H9 (cell line): Measurements from ENCODE around the gene RSU1. TPM values are rescaled to one million over a fixed set of nuclear protein-coding genes. Genes with fewer than 3 reads are reported as not detected.

Source experiments
- DNase-seq: peaks from one replicate; pipeline ENCODE4 v3.0.0-alpha.2; 2017
- H2AFZ ChIP-seq: one replicate; pipeline ENCODE4 v1.6.1; 2013; ENCODE audit warnings: mild to moderate bottlenecking, low read length, control low read depth, moderate library complexity
- H2AK5ac ChIP-seq: 2 replicates; pipeline ENCODE4 v1.6.1; 2013; ENCODE audit warnings: low read length, control low read depth, mixed read lengths; ENCODE audit not compliant: insufficient read length
- H2BK120ac ChIP-seq: one replicate; pipeline ENCODE4 v1.6.1; 2013; ENCODE audit warnings: low read depth, mild to moderate bottlenecking, low read length, control low read depth, inconsistent platforms; ENCODE audit not compliant: poor library complexity, severe bottlenecking
- H2BK12ac ChIP-seq: 2 replicates; pipeline ENCODE4 v1.6.1; 2013; ENCODE audit warnings: low read length, control low read depth, mixed read lengths, low read depth; ENCODE audit not compliant: insufficient read length
- H2BK15ac ChIP-seq: 2 replicates; pipeline ENCODE4 v1.6.1; 2013; ENCODE audit warnings: low read depth, low read length, control low read depth
- H2BK20ac ChIP-seq: one replicate; pipeline ENCODE4 v1.6.1; 2013; ENCODE audit warnings: low read depth, mild to moderate bottlenecking, low read length, control low read depth, inconsistent platforms; ENCODE audit not compliant: poor library complexity, severe bottlenecking
- H2BK5ac ChIP-seq: 2 replicates; pipeline ENCODE4 v1.6.1; 2013; ENCODE audit warnings: low read length, control low read depth, mixed read lengths; ENCODE audit not compliant: insufficient read length
- H3K14ac ChIP-seq: 2 replicates; pipeline ENCODE4 v1.6.1; 2013; ENCODE audit warnings: low read length, control low read depth; ENCODE audit not compliant: insufficient read depth
- H3K18ac ChIP-seq: 2 replicates; pipeline ENCODE4 v1.6.1; 2013; ENCODE audit warnings: low read depth, mild to moderate bottlenecking, mixed read lengths, low read length, control low read depth; ENCODE audit not compliant: insufficient read length
- H3K23ac ChIP-seq: 2 replicates; pipeline ENCODE4 v1.6.1; 2013; ENCODE audit warnings: low read length, control low read depth, mixed read lengths, low read depth; ENCODE audit not compliant: insufficient read length
- H3K23me2 ChIP-seq: 2 replicates; pipeline ENCODE4 v1.6.1; 2013; ENCODE audit warnings: low read depth, mild to moderate bottlenecking, mixed read lengths, low read length, control low read depth; ENCODE audit not compliant: insufficient read length, poor library complexity, severe bottlenecking
- H3K27ac ChIP-seq: 2 replicates; pipeline ENCODE4 v1.5.1; 2013; ENCODE audit warnings: low read length, control low read depth, mixed read lengths, low read depth; ENCODE audit not compliant: insufficient read length
- H3K27me3 ChIP-seq: 2 replicates; pipeline ENCODE4 v1.6.1; 2013; ENCODE audit warnings: low read length, control low read depth, inconsistent platforms; ENCODE audit not compliant: insufficient read depth
- H3K4ac ChIP-seq: 2 replicates; pipeline ENCODE4 v1.6.1; 2013; ENCODE audit warnings: low read depth, mild to moderate bottlenecking, control low read depth, inconsistent platforms, low read length, moderate library complexity
- H3K4me1 ChIP-seq: 2 replicates; pipeline ENCODE4 v1.6.1; 2013; ENCODE audit warnings: low read length, control low read depth, inconsistent platforms; ENCODE audit not compliant: insufficient read depth
- H3K4me2 ChIP-seq: 2 replicates; pipeline ENCODE4 v1.6.1; 2013; ENCODE audit warnings: low read length, control low read depth, mixed read lengths; ENCODE audit not compliant: insufficient read length, insufficient read depth
- H3K56ac ChIP-seq: 2 replicates; pipeline ENCODE4 v1.6.1; 2013; ENCODE audit warnings: low read depth, mild to moderate bottlenecking, mixed read lengths, low read length, control low read depth; ENCODE audit not compliant: insufficient read length
- H3K79me1 ChIP-seq: 2 replicates; pipeline ENCODE4 v1.6.1; 2013; ENCODE audit warnings: low read depth, mild to moderate bottlenecking, moderate library complexity, low read length, control low read depth, inconsistent platforms; ENCODE audit not compliant: insufficient read depth, poor library complexity, severe bottlenecking
- H3K79me2 ChIP-seq: 2 replicates; pipeline ENCODE4 v1.6.1; 2013; ENCODE audit warnings: low read length, control low read depth, inconsistent platforms; ENCODE audit not compliant: insufficient read depth
- H3K9ac ChIP-seq: 2 replicates; pipeline ENCODE4 v1.6.1; 2013; ENCODE audit warnings: low read length, control low read depth, mixed read lengths; ENCODE audit not compliant: insufficient read length; ENCODE audit errors: extremely low read depth
- H3K9me3 ChIP-seq: one replicate; pipeline ENCODE4 v1.6.1; 2013; ENCODE audit warnings: low read depth, low read length, inconsistent platforms; ENCODE audit not compliant: control insufficient read depth
- H3T11ph ChIP-seq: one replicate; pipeline ENCODE4 v1.6.1; 2013; ENCODE audit warnings: mild to moderate bottlenecking, low read length, control low read depth, inconsistent platforms
- H4K20me1 ChIP-seq: one replicate; pipeline ENCODE4 v1.6.1; 2013; ENCODE audit not compliant: control insufficient read depth, insufficient read length, insufficient read depth
- H4K5ac ChIP-seq: 2 replicates; pipeline ENCODE4 v1.6.1; 2013; ENCODE audit warnings: low read depth, mild to moderate bottlenecking, mixed read lengths, low read length, control low read depth; ENCODE audit not compliant: insufficient read length
- H4K8ac ChIP-seq: replicated peaks from 2 replicates; pipeline ENCODE4 v1.6.1; 2013; ENCODE audit warnings: low read length, control low read depth, mixed read lengths, low read depth; ENCODE audit not compliant: insufficient read length
- H4K91ac ChIP-seq: 2 replicates; pipeline ENCODE4 v1.6.1; 2013; ENCODE audit warnings: low read depth, mild to moderate bottlenecking, moderate library complexity, mixed read lengths, low read length, control low read depth; ENCODE audit not compliant: insufficient read length
- H3K27ac Mint-ChIP-seq, 3 experiments: 2 replicates in 2 of 3; 3 replicates in 1 of 3; pipeline ENCODE4 v1.8.0; 2020 to 2021; ENCODE audit warnings: mixed read lengths in 3 of 3, mild to moderate bottlenecking in 1 of 3, moderate library complexity in 1 of 3
- H3K27me3 Mint-ChIP-seq: 2 replicates; pipeline ENCODE4 v1.8.0; 2021; ENCODE audit warnings: low read depth, mild to moderate bottlenecking, moderate library complexity, mixed read lengths
- H3K36me3 Mint-ChIP-seq, 3 experiments: 2 replicates in 2 of 3; 3 replicates in 1 of 3; pipeline ENCODE4 v1.8.0; 2020 to 2021; ENCODE audit warnings: low read depth in 3 of 3, mixed read lengths in 3 of 3; ENCODE audit not compliant: insufficient read depth in 1 of 3
- H3K4me1 Mint-ChIP-seq, 2 experiments: 2 replicates each; pipeline ENCODE4 v1.8.0; 2020; ENCODE audit warnings: mixed read lengths in 2 of 2
- H3K4me3 Mint-ChIP-seq, 2 experiments: 2 replicates in 1 of 2; 3 replicates in 1 of 2; pipeline ENCODE4 v1.8.0; 2020 to 2021; ENCODE audit warnings: mild to moderate bottlenecking in 2 of 2, mixed read lengths in 2 of 2, moderate library complexity in 1 of 2
- H3K9me3 Mint-ChIP-seq, 2 experiments: 2 replicates in 1 of 2; 3 replicates in 1 of 2; pipeline ENCODE4 v1.8.0; 2020; ENCODE audit warnings: mild to moderate bottlenecking in 2 of 2, mixed read lengths in 2 of 2, moderate library complexity in 1 of 2
- total RNA-seq: library from RNA; stranded (reverse); gene quantifications from 2 replicates; pipeline ENCODE4 v1.2.1, GENCODE V29; 2021
- TF ChIP-seq, protein P1 (sequence below): fragments of 200-600 bp; sonication (generic); conservative IDR thresholded peaks from 3 replicates; pipeline ENCODE4 v1.8.0; 2021; ENCODE audit warnings: antibody characterized with exemption, mild to moderate bottlenecking

RSU1 gene
- total RNA-seq, 1 experiment from 2014 or later: 59.4 TPM

DNA sequence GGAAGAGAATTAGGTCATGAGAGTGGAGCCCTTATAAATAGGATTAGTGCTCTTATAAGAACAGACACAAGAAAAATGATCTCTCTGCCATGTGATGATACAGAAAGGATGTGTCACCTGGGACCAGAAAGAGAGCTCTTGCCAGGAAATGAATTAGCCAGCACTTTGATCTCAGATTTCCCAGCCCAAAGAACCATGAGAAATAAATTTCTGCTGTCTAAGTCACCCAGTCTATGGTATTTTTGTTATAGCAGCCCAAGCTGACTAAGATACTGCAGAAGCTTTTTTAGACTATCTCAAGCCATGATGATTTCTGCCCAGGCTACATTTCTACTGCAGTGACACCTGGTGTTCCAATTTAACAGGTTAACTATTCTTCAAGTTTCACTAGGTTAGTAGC is 84.8 kb downstream of the RSU1 start:
- H3T11ph ChIP-seq: no peak overlapping the region
- H3K27ac ChIP-seq: no peak overlapping the region
- H2BK15ac ChIP-seq: no peak overlapping the region
- no peak overlapping the region for H3K56ac ChIP-seq
- no peak overlapping the region for H2AK5ac ChIP-seq
- no peak for DNase-seq
- Mint-ChIP-seq H3K4me3 (no peak overlapping the region), H3K9me3 (peaks cover 9 to 11% of the 10 kb centered on the region in 2 experiments; a peak in 4 of 5 replicates), H3K4me1 (no peaks in the 10 kb centered on the region), H3K36me3 (peaks cover 14 to 30% (median 20%) of the 10 kb centered on the region in 3 experiments), H3K27me3 (no peaks in the 10 kb centered on the region), H3K27ac (no peak overlapping the region)
- H3K27me3 ChIP-seq: no peaks in the 10 kb centered on the region
- no peak overlapping the region for H4K8ac ChIP-seq
- H2BK12ac ChIP-seq: no peak overlapping the region
- no peak overlapping the region for H3K9ac ChIP-seq
- no peak overlapping the region for H2BK120ac ChIP-seq
- no peaks in the 10 kb centered on the region for H3K9me3 ChIP-seq
- TF ChIP-seq, protein P1, sequence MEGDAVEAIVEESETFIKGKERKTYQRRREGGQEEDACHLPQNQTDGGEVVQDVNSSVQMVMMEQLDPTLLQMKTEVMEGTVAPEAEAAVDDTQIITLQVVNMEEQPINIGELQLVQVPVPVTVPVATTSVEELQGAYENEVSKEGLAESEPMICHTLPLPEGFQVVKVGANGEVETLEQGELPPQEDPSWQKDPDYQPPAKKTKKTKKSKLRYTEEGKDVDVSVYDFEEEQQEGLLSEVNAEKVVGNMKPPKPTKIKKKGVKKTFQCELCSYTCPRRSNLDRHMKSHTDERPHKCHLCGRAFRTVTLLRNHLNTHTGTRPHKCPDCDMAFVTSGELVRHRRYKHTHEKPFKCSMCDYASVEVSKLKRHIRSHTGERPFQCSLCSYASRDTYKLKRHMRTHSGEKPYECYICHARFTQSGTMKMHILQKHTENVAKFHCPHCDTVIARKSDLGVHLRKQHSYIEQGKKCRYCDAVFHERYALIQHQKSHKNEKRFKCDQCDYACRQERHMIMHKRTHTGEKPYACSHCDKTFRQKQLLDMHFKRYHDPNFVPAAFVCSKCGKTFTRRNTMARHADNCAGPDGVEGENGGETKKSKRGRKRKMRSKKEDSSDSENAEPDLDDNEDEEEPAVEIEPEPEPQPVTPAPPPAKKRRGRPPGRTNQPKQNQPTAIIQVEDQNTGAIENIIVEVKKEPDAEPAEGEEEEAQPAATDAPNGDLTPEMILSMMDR: peak; percentile 23; the same call in 2 of the 3 replicates
- no peak overlapping the region for H2BK5ac ChIP-seq
- no peak overlapping the region for H3K18ac ChIP-seq
- no peaks in the 10 kb centered on the region for H3K79me2 ChIP-seq
- H3K4me1 ChIP-seq: no peaks in the 10 kb centered on the region
- no peak overlapping the region for H3K23ac ChIP-seq
- no peak overlapping the region for H4K5ac ChIP-seq
- no peaks in the 10 kb centered on the region for H3K23me2 ChIP-seq
- H3K79me1 ChIP-seq: no peaks in the 10 kb centered on the region
- no peak overlapping the region for H3K4ac ChIP-seq
- H3K4me2 ChIP-seq: no peak overlapping the region
- no peaks in the 10 kb centered on the region for H4K20me1 ChIP-seq
- no peak overlapping the region for H2BK20ac ChIP-seq
- H4K91ac ChIP-seq: no peak overlapping the region
- H3K14ac ChIP-seq: no peak overlapping the region
- no peak overlapping the region for H2AFZ ChIP-seq
